HCT116 (cell line): ENCODE results near the gene TPK1. TPM values are rescaled to one million over a fixed set of nuclear protein-coding genes. Genes with fewer than 3 reads are reported as not detected.

Experiments
- ATAC-seq: fragments of 200-7000 bp; cut with Tn5 transposase; 2 replicates; pipeline ENCODE4 v1.9.1; 2020; ENCODE audit warnings: mild to moderate bottlenecking, moderate library complexity
- BruUV-seq: library from RNA; stranded (reverse); fragments of 400-500 nt; replicated peaks from 2 replicates; lab custom pipeline; 2021; lab: Mats Ljungman, UMichigan
- CTCF ChIA-PET: fragments of 300-600 bp; sonication (Branson Sonifier 250); formaldehyde crosslinking; loops from one replicate; lab custom pipeline; 2021; ENCODE audit warnings: antibody characterized with exemption; lab: Charles Lee
- POLR2A ChIA-PET: fragments of 300-600, 350-600 bp; sonication (Branson Sonifier 250); formaldehyde crosslinking; loops from one replicate; lab custom pipeline; 2021; ENCODE audit warnings: antibody characterized with exemption; lab: Charles Lee
- RAD21 ChIA-PET, 2 experiments: fragments of 300-600 bp; sonication (Branson Sonifier 250); formaldehyde crosslinking; loops; one replicate each; lab custom pipeline; 2023; ENCODE audit warnings: low total read pairs in 2 of 2; ENCODE audit not compliant: uncharacterized antibody in 2 of 2, unreplicated experiment in 2 of 2, low non-redundant PET in 1 of 2; lab: Charles Lee
- DNase-seq: peaks from one replicate; pipeline ENCODE4 v3.0.0-alpha.2; 2010; ENCODE audit warnings: low read depth, low spot score
- H2AFZ ChIP-seq: fragments of 200-600 bp; shearing (Covaris generic), sonication (generic); 2 replicates; pipeline ENCODE4 v1.6.1; 2017; ENCODE audit warnings: low read depth, mixed run types, mixed read lengths, antibody characterized with exemption, low read length; ENCODE audit not compliant: poor library complexity, severe bottlenecking
- H3K27ac ChIP-seq: 2 replicates; pipeline ENCODE4 v1.5.1; 2012; ENCODE audit warnings: low read depth, low read length
- H3K27me3 ChIP-seq: fragments of 200-600 bp; sonication (generic); 2 replicates; pipeline ENCODE4 v1.6.1; 2016; ENCODE audit warnings: mixed run types, low read length, mixed read lengths; ENCODE audit not compliant: insufficient read depth
- H3K36me3 ChIP-seq, 2 experiments: fragments of 200-500 bp in 1 of 2; fragments of 200-600 bp in 1 of 2; sonication (Bioruptor generic) in 1 of 2; sonication (generic) in 1 of 2; 2 replicates each; pipeline versions ENCODE4 v1.5.1 to v1.6.1; 2014 to 2016; ENCODE audit warnings: low read length in 2 of 2, inconsistent platforms in 1 of 2, mixed read lengths in 1 of 2, mixed run types in 1 of 2; ENCODE audit not compliant: insufficient read depth in 2 of 2, control insufficient read depth in 1 of 2
- H3K4me1 ChIP-seq, 2 experiments: fragments of 200-600 bp in 1 of 2; sonication (generic) in 1 of 2; 2 replicates each; pipeline versions ENCODE4 v1.5.1 to v1.6.1; 2012 to 2017; ENCODE audit warnings: low read length in 2 of 2, inconsistent platforms in 1 of 2, mild to moderate bottlenecking in 1 of 2, mixed read lengths in 1 of 2, mixed run types in 1 of 2, moderate library complexity in 1 of 2; ENCODE audit not compliant: insufficient read depth in 2 of 2, control insufficient read depth in 1 of 2
- H3K4me2 ChIP-seq: fragments of 200-600 bp; sonication (generic); 2 replicates; pipeline ENCODE4 v1.6.1; 2017; ENCODE audit warnings: mixed run types, low read length, mixed read lengths
- H3K4me3 ChIP-seq, 2 experiments: fragments of 200-600 bp in 1 of 2; sonication (generic) in 1 of 2; replicated peaks in 1 of 2; 2 replicates each; pipeline ENCODE4 v1.5.1; 2011 to 2016; ENCODE audit warnings: low read length in 2 of 2, control low read depth in 1 of 2, low read depth in 1 of 2, mild to moderate bottlenecking in 1 of 2, mixed read lengths in 1 of 2, mixed run types in 1 of 2
- H3K79me2 ChIP-seq: fragments of 200-600 bp; sonication (generic); 2 replicates; pipeline ENCODE4 v1.6.1; 2017; ENCODE audit warnings: mild to moderate bottlenecking, mixed run types, low read length, moderate library complexity, mixed read lengths; ENCODE audit not compliant: insufficient read depth
- H3K9ac ChIP-seq: fragments of 200-600 bp; sonication (generic); 2 replicates; pipeline ENCODE4 v1.6.1; 2016; ENCODE audit warnings: low read length, mixed read lengths
- H3K9me2 ChIP-seq: fragments of 200-600 bp; sonication (generic), shearing (Covaris generic); 2 replicates; pipeline ENCODE4 v1.6.1; 2017; ENCODE audit warnings: mixed run types, mild to moderate bottlenecking, moderate library complexity; ENCODE audit not compliant: insufficient read depth
- H3K9me3 ChIP-seq, 2 experiments: fragments of 200-500 bp in 1 of 2; fragments of 200-600 bp in 1 of 2; sonication (Bioruptor generic) in 1 of 2; sonication (generic) in 1 of 2; 2 replicates each; pipeline ENCODE4 v1.6.1; 2014 to 2017; ENCODE audit warnings: low read length in 2 of 2, mixed read lengths in 2 of 2, inconsistent platforms in 1 of 2, low read depth in 1 of 2, mild to moderate bottlenecking in 1 of 2, mixed run types in 1 of 2, moderate library complexity in 1 of 2; ENCODE audit not compliant: control insufficient read depth in 1 of 2, insufficient read depth in 1 of 2
- H4K20me1 ChIP-seq: fragments of 200-600 bp; sonication (generic), shearing (Covaris generic); 2 replicates; pipeline ENCODE4 v1.6.1; 2017; ENCODE audit warnings: mixed run types, mild to moderate bottlenecking, moderate library complexity; ENCODE audit not compliant: insufficient read depth
- CBX3 ChIP-seq: IDR thresholded peaks from 2 replicates; pipeline ENCODE4 v1.6.1; 2012; ENCODE audit warnings: low read depth
- CTCF ChIP-seq, 3 experiments: fragments of 200-600 bp in 1 of 3; sonication (generic) in 1 of 3; IDR thresholded peaks in 2 of 3; conservative IDR thresholded peaks in 1 of 3; 2 replicates each; pipeline ENCODE4 v1.5.1; 2012 to 2017; ENCODE audit warnings: low read depth in 2 of 3, low read length in 2 of 3, antibody characterized with exemption in 1 of 3, borderline replicate concordance in 1 of 3, control low read depth in 1 of 3, mild to moderate bottlenecking in 1 of 3, mixed read lengths in 1 of 3, mixed run types in 1 of 3, moderate library complexity in 1 of 3; ENCODE audit not compliant: insufficient read depth in 1 of 3
- EGR1 ChIP-seq: IDR thresholded peaks from 2 replicates; pipeline ENCODE4 v1.6.1; 2012; ENCODE audit warnings: low read depth
- ELF1 ChIP-seq: IDR thresholded peaks from 2 replicates; pipeline ENCODE4 v1.6.1; 2012; ENCODE audit warnings: low read depth, borderline replicate concordance
- EZH2 ChIP-seq: fragments of 200-600 bp; sonication (generic); IDR thresholded peaks from 2 replicates; pipeline ENCODE4 v1.6.1; 2017; ENCODE audit warnings: antibody characterized with exemption, mixed run types
- EZH2phosphoT487 ChIP-seq: fragments of 200-600 bp; IDR thresholded peaks from 2 replicates; pipeline ENCODE4 v1.6.1; 2018; ENCODE audit warnings: antibody characterized with exemption, borderline replicate concordance
- FOSL1 ChIP-seq: IDR thresholded peaks from 2 replicates; pipeline ENCODE4 v1.6.1; 2012; ENCODE audit warnings: low read depth
- JUND ChIP-seq: IDR thresholded peaks from 2 replicates; pipeline ENCODE4 v1.6.1; 2012
- MAX ChIP-seq: IDR thresholded peaks from 2 replicates; pipeline ENCODE4 v1.6.1; 2012
- REST ChIP-seq: IDR thresholded peaks from 2 replicates; pipeline ENCODE4 v1.6.1; 2012; ENCODE audit warnings: low read depth
- SIN3A ChIP-seq: IDR thresholded peaks from 2 replicates; pipeline ENCODE4 v1.6.1; 2012; ENCODE audit warnings: low read depth
- SP1 ChIP-seq: IDR thresholded peaks from 2 replicates; pipeline ENCODE4 v1.6.1; 2012; ENCODE audit warnings: low read depth
- ZBTB33 ChIP-seq: IDR thresholded peaks from 2 replicates; pipeline ENCODE4 v1.6.1; 2011; ENCODE audit warnings: mild to moderate bottlenecking, low read length, moderate library complexity; ENCODE audit not compliant: insufficient replicate concordance; ENCODE audit errors: extremely low read depth
- intact Hi-C: fragments of 100-400 bp; cut with micrococcal nuclease; formaldehyde crosslinking; loops from 2 replicates; pipeline ENCODE4 v1.10.0; 2022
- total RNA-seq: library from RNA; stranded (reverse); gene quantifications from one replicate; pipeline ENCODE4 v1.2.1, GENCODE V29; 2021; ENCODE audit not compliant: unreplicated experiment
- TF ChIP-seq, protein P1 (sequence below): IDR thresholded peaks from 2 replicates; pipeline ENCODE4 v1.6.1; 2012

The TPK1 gene
- total RNA-seq, 1 experiment from 2014 or later = 5.4 TPM

DNA sequence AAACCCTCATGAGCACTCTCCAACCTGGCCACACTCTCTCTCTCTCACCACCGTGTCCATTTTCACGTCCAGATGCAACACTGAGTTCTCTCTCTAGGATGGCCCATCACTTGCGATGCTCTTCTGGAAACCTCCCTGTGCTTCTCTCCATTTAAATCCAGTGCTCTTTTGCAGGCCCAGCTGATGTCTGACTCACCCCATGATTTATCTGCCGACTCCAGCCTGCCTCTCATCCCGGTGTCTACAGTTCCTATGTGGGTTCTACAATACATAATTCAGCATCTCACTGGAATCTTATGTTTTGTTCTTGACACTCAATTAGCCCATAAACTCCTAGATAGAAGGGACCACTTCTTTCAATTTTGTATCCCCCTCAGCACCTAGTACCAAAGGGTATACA, 5.0 kb downstream of the TPK1 start (continued):
- TF ChIP-seq ZBTB33 (no peak), SP1 (no peak), EZH2 (no peak), EZH2phosphoT487 (no peak), FOSL1 (no peak), JUND (no peak)
- TF ChIP-seq, protein P1, sequence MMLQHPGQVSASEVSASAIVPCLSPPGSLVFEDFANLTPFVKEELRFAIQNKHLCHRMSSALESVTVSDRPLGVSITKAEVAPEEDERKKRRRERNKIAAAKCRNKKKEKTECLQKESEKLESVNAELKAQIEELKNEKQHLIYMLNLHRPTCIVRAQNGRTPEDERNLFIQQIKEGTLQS = no peak

GRCh38 chr7:144830024-144830785, 5.6 kb downstream of the TPK1 start:
- CTCF ChIA-PET = no interaction called here
- no peak for TF ChIP-seq EZH2phosphoT487
- TF ChIP-seq EZH2 = no peak
- no peak for TF ChIP-seq CBX3
- no peak for TF ChIP-seq SIN3A
- no peak for TF ChIP-seq SP1
- no peak for TF ChIP-seq MAX
- TF ChIP-seq JUND = no peak
- TF ChIP-seq ELF1 = no peak
- TF ChIP-seq CTCF (IDR thresholded peaks at IDR 0.05 in 2 of 3, conservative IDR thresholded peaks at IDR 0.05 in 1 of 3; ENCODE audit: borderline replicate concordance in 1 of 3, insufficient read depth in 1 of 3, low read depth in 2 of 3, low read length in 2 of 3) = no peak
- TF ChIP-seq, protein P1 = no peak
- no peak for TF ChIP-seq EGR1
- no peak for TF ChIP-seq FOSL1
- no peak for TF ChIP-seq REST

More at GRCh38 chr7:144830024-144830785, 5.6 kb downstream of the TPK1 start:
- ChIA-PET POLR2A (no interaction called here), RAD21 (no interaction called here)
- Histone ChIP-seq H3K9ac (no peak overlapping the region), H3K4me1 (peaks cover 5 to 10% of the 10 kb centered on the region in 2 experiments; a peak in 2 of 4 replicates), H3K4me3 (no peak overlapping the region), H3K9me2 (no peaks in the 10 kb centered on the region), H3K9me3 (no peaks in the 10 kb centered on the region), H3K27ac (no peak overlapping the region), H3K36me3 (no peaks in the 10 kb centered on the region), H4K20me1 (no peaks in the 10 kb centered on the region), H3K27me3 (no peaks in the 10 kb centered on the region), H3K4me2 (no peak overlapping the region), H3K79me2 (no peaks in the 10 kb centered on the region), H2AFZ (no peak overlapping the region)
- intact Hi-C loops = no loop called here
- BruUV-seq = no TSS peak
- ATAC-seq (no peak), DNase-seq (no peak)
